PC-3 (cell line): ENCODE results near the gene KCNK5.

Source experiments
- CTCF ChIP-seq: fragments of 300-600 bp; sonication (generic); conservative IDR thresholded peaks from 2 replicates; pipeline ENCODE4 v1.5.1; 2017; ENCODE audit warnings: antibody characterized with exemption, low read depth, mild to moderate bottlenecking, low read length
- EZH2 ChIP-seq: fragments of 300-600 bp; sonication (generic); IDR thresholded peaks from one replicate; pipeline ENCODE4 v1.6.1; 2017; ENCODE audit warnings: antibody characterized with exemption, mild to moderate bottlenecking, low read length; ENCODE audit not compliant: unreplicated experiment
- EZH2phosphoT487 ChIP-seq: fragments of 300-600 bp; sonication (generic); IDR thresholded peaks from 2 replicates; pipeline ENCODE4 v1.6.1; 2018; ENCODE audit warnings: mild to moderate bottlenecking, antibody characterized with exemption, low read length, borderline replicate concordance

- TF ChIP-seq EZH2: no peak
- no peak for TF ChIP-seq CTCF
- no peak for TF ChIP-seq EZH2phosphoT487
Observed at GRCh38 chr6:39167321-39167720, 62.0 kb downstream of the KCNK5 start.
